Ecto neural progenitor cell (in vitro differentiated cells): ENCODE measurements around the gene ENDOG.
"Not testable (repeated sequence)": the region's sequence is repeated elsewhere in the genome, so short reads cannot be mapped to it uniquely, and the experiment has no call there.

Experiments used
- DNase-seq: peaks from one replicate; pipeline ENCODE4 v3.0.0-alpha.2; 2018; ENCODE audit warnings: low spot score

ENDOG gene

DNA sequence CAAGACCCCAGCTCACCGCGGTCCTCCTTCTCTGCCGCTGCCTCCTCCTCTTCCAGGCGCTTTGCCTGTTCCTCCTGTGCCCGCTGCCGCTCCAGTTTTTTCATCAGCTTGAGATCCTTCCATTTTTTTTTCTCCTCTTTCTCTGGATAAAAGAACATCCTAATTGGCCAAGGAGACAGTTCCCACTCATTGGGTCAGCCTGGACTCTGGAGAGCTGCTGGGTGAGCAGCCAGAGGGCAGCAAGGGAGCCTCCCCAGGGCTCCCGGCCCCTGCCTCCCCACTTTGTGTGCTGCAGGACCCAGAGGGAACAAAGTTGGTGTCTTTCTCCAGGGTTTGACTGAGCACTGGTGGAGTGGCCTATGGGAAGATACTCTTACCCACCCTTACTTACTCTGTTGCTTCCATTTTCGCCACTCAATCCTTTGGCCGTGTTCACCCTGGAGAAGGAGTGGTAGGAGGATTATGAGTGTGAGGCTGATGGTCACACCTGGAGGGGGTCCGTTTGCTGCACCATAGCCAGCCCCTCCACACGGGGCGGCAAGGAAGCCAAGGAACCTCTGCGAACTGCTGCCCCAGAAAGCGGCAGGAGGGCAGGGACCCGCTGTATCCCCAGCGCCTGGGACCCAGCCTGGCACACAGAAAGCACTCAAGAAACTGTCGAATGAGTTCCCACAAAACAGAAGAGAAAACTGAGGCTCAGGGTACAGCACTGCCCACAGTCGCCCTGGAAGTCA, 10.6 kb downstream of the ENDOG start:
- DNase-seq = no peak

DNA sequence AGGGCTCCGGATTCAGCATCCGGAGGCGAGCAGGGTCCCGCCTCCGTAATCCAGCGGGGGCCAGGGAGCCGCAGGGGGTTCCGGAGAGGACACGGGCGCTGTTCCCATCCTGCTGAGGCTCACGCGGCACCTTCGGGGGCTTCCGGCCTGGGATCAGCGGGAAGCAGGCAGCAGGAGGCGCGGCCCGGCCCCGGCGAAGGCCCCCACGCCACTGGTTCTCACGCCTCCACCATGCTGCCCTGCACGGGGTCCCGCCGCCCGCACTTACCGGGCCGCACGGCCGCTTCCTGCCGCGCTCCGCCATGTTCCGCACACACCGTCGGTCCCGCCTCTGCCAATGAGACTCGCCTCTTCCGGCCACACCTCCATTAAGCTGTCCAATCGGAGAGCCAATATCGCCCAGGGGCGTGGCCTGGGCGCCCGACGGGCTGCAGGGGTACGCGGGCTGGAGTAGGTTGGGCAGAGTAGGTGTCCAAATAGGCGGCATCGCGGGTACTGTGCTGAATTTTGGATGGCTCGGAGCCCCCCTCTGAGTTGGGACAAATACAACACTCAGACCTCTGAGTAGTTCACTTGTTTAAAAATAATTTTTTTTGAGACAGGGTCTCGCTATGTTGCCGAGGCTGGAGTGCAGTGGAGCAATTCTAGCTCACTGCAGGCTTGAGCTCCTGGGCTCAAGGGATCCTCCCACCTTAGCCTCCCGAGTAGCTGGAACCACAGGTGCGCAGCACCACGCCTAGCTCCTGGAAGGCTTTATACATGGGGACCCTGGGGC, 11.4 kb downstream of the ENDOG start, which contains the start of gene SPOUT1:
TSS of gene SPOUT1 (minus strand) at position 318 of the 775 bp plus-strand sequence. CDS start at position 304, 14 bp downstream.
- peak; percentile 95 for DNase-seq

DNA sequence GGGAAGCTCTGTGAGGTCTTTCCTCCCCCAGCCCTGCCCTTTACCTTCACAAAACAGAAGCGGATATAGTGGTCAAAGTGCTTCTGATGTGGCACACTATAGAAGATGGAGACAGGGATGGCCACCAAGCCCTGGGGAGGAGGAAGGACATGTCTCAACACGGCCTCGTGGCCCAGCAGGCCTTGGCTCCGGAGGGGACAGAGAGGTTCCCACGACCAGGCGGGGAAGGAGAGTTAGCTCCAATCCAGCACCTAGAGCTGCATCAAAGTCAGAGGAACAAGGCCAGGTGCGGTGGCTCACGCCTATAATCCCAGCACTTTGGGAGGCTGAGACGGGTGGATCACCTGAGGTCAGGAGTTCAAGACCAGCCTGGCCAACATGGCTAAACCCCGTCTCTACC, 15.4 kb downstream of the ENDOG start:
- no peak for DNase-seq

DNA sequence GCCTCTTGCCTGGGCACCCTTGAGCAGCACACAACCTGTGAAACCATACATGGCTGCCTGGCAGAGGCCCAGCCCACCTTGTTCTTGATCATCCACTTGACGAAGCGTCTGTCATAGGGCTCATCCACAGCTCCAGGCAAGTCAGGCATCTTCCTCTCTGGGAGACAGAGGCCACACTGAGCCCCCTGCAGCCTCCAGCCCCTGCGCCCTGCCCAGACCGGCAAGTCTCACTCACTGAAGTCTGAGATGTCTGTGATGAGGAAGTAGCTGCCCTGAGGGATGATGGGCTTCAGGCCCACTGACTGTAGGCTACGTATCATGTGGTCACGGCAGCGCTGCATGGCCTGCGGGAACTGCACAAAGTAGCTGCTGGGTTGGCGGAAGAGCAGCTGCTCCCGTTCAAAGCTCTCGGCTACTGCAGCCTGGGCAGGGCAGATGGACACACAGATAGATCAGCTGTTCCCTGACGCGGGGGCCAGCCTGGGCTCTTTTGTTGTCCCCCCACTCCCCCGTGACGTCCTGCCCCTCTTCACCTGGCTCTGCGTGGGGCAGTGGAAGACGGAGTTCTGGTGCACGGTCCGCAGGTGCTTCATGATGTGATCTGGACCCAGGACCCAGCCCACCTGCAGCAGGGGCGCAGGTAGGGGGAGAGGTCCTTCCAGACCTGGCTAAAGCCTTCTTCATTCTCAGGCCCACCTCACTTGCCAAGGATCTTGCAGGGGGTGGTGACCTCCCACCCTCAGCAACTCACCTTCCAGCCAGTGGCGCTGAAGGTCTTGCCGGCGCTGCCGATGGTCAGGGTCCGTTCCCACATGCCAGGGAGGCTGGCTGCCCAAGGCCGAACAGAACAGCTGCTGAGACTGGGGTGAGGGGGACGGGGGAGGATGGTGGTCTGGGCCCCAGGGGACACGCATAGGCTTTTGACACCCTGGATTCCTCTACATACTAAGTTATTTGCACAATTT, 17.2 kb downstream of the ENDOG start:
- DNase-seq = no peak

DNA sequence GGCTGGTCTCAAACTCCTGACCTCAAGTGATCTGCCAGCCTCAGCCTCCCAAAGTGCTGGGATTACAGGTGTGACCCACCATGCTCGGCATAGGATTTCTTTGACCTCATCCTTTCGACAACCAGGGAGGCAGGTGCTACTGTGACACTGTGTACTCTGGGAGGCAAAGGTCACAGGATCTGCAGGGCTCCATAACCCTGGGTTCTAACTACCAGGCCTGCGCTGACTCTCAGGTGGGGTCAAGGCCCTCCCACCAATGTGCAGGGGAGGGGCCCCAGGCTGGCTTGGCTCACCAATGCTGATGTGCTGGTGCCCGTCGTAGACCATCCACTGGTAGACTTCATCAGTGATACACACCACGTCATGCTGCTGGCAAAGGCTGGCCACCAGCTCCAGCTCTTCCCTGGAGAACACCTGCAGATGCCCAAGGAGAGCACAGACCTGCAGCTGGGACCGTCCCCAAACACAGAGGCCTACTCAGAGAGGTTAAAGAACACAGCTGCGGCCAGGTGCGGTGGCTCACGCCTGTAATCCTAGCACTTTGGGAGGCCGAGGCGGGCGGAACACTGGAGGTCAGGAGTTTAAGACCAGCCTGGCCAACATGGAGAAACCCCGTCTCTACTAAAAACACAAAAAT, 18.3 kb downstream of the ENDOG start:
- no peak for DNase-seq

DNA sequence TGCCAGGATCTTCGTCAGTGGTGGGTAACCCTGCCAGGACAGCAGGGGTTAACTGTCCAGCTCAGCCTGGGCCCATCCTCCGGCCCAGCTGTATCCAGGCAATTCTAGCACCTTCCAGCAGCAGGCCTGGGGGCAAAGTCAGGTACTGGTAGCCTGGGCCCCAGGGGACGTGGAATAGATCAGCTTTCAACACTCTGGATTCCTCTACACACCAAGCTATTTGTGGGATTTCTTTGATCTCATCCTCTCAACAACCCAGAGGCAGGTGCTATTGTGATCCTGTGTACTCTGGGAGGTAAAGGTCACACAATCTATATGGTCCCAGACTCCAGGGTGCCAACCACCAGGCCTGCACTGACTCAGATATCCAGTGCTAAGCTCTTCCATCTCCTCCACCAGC, 20.0 kb downstream of the ENDOG start:
- DNase-seq = no peak

DNA sequence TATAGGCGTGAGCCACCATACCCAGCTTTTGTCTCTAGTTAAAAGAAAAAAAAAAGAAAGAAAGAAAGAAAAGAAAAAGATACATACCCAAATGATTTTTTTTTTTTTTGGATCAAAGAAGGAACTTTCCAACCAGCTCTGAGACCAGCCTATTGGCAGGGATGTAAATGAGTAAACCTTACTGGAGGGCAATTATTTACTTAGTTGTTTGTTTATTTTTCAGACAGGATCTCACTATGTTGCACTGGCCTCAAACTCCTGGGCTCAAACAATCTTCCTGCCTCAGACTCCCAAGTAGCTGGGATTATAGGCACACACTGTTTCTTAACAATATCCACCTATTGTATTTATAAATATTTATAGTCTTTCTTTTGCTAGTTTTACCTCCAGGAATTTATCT, 22.2 kb downstream of the ENDOG start:
- DNase-seq = no peak

DNA sequence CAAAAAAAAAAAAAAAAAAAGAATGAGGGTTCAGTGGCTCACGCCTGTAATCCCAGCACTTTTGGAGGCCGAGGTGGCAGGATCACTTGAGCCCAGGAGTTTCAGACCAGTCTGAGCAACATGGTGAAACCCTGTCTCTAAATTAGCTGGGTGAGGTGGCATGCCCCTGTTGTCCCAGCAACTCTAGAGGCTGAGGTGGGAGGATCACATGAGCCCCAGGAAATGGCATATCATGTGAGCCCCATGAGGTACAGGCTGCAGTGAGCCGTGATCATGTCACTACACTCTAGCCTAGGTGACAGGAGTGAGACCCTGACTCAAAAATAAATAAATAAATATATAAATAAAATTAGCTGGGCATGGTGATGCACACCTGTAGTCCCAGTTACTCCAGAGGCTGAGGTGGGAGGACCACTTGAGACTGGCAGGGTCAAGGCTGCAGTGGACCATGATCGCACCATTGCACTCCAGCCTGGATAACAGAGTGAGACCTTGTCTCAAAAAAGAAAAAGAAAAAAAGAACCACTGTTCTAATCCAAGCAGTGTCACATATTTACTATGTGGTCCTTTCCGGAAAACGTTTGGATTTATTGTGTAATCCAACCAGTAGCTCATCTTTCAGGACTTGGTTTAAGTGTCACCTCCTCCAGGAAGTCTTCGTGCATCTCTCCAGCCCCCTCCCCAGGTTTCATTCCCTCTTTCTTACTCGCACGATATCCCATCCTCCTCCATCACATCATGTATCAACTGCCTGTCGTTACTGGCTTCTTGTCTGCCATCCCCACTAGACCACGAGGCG, 23.6 kb downstream of the ENDOG start:
- DNase-seq = no peak

DNA sequence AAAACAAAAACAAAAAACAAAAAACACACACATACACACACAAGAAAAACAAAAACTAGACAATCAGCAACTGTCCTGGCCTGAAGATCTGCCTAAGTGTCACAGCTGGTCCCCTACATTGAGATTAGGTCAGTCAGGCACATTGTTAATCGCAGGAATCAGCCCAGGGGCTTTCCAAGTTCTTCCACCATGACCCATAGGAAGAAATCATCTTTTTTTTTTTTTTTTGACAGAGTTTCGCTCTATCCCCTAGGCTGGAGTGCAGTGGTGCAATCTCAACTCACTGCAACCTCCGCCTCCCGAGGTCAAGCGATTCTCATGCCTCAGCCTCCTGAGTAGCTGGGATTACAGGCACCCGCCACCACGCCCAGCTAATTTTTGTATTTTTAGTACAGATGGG, 24.9 kb downstream of the ENDOG start:
- DNase-seq = not testable (repeated sequence)

DNA sequence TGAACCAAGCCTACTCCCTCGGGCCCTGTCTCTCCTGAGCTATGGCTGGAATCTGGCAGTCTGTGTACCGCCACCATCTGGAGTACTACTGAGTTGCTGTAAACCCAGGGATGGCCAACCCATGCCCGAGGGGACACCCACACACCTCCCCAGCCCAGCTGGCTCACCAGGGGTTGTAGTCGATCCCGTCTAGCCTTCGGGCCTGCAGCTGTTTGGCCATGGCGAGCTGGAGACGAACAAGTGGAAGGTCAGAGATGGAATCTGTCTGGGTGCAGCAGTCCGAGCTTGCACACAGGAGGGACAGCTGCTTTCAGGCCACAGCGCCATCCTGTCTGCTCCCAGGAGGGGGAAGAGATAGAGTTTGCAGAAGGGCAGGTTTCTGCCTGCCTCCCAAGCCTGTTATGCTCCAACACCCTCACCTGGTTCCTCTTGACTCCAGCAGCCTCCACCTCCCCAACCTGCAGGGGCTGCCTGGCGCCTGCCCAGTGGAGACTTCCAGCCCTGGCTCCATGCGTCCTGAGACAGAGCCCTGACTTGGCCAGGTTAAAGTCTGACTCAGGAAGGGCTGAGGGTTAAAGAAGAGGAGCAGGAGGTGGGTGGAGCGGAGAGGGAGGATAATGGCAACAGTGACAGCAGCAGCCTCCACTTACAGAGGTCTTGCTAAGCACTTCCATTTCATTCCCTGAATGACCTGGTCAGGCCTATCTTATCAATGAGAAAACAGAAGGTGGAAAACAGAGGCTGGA, 27.1 kb downstream of the ENDOG start:
- DNase-seq = peak; percentile 68

DNA sequence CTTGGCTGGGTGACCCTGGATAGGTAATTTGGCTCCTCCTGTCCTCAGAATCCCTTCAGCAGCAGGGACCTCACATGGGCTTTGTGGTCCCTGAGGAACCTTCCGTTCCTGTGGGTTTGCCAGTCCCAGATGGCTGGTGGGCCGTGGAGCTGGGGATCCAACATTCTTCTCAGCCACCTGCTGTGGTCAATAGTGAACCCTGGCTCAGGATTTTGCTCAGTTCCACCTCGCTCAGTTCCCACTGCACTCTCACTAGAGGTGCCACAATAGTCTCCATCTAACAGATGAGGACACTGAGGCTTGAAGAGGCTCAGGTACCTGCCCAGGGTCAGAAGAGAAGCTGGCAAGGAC, 28.4 kb downstream of the ENDOG start:
- no peak for DNase-seq

DNA sequence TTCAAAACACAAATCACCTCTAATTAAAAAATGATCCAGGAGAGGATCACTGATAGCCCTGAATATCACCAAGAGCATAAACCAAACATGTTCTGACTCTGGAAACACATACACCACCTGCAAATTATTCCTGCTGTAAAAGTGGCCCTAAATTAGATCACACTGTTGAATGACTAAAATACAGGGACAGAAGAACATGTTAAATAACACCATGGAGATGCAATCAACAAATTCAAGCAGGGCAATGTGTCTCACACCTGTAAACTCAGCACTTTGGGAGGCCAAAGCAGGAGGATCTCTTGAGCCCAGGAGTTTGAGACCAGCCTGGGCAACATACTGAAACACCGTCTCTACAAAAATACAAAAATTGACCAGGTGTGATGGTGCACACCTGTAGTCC, 29.5 kb downstream of the ENDOG start:
- no peak for DNase-seq

DNA sequence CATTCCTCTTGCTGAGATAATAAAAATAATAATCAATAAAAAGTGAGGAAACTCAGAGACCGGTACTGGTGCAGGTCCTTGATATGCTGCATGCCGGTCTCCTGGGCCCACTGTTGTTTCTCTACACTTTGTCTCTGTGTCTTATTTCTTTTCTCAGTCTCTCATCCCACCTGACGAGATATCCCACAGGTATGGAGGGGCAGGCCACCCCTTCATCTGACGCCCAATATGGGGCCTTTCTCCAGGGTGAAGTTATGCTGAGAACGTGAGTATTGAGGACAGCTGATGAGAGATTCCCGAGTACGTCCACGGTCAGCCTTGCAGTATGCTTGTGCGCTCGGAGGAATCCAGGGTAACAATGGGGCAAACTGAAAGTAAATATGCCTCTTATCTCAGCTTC, 32.7 kb downstream of the ENDOG start:
- DNase-seq = not testable (repeated sequence)

DNA sequence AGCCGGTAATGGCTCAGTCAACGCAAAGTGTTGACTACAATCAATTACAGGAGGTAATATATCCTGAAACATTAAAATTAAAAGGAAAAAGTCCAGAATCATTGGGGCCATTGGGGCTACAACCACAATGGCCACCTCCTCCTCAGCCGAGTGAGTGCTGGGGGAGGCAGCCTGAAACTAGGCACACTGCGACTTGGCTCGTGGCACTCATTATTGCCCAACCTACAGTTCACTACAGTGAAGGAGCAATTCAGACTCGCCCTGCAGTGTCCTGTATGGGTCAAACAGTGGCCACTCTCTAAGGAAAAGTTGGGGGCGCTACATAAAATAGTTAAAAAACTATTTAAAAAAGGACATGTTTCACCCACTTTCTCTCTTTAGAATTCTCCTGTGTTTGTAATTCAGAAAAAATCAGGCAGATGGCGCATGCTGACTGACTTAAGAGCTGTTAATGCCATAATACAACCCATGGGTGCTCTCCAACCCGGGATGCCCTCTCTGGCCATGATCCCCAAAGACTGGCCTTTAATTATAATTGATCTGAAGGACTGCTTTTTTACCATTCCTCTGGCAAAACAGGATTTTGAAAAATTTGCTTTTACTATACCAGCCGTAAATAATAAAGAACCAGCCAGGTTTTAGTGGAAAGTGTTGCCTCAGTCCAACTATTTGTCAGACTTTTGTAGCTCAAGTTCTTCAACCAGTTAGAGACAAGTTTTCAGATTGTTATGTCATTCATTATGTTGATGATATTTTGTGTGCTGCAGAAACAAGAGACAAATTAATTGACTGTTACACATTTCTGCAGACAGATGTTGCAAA, 33.7 kb downstream of the ENDOG start:
- not testable (repeated sequence) for DNase-seq

DNA sequence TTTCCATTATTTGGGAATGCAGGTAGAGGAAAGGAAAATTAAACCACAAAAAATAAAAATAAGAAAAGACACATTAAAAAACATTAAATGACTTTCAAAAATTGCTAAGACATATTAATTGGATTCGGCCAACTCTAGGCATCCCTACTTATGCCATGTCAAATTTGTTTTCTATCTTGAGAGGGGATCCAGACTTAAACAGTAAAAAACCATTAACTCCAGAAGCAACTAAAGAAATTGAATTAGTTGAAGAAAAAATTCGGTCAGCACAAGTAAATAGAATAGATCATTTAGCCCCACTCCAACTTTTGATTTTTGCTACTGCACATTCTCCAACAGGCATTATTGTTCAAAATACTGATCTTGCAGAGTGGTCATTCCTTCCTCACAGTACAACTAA, 34.3 kb downstream of the ENDOG start:
- DNase-seq = not testable (repeated sequence)

DNA sequence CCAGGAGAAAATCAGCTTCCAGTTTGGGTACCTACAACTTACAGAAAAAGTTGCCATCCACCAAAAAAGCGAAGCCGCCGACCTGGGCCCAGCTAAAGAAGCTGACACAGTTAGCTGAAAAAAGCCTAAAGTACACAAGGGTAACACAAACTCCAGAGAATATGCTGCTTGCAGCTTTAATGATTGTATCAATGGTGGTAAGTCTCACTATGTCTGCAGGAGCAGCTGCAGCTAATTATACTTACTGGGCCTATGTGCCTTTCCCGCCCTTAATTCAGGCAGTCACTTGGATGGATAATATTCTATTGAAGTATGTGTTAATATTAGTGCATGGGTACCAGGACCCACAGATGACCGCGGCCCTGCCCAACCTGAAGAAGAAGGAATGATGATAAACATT, 36.2 kb downstream of the ENDOG start:
- not testable (repeated sequence) for DNase-seq

DNA sequence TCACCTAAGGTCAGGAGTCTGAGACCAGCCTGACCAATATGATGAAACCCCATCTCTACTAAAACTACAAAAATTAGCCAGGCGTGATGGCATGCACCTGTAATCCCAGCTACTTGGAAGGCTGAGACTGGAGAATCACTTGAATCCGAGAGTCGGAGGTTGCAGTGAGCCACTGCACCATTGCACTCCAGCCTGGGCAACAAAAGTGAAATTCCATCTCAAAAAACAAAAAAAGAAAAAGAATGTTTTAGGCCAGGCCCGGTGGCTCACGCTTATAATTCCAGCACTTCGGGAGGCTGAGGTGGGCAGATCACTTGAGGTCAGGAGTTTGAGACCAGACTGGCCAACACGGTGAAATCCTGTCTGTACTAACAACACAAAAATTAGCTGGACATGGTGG, 40.2 kb downstream of the ENDOG start:
- not testable (repeated sequence) for DNase-seq

DNA sequence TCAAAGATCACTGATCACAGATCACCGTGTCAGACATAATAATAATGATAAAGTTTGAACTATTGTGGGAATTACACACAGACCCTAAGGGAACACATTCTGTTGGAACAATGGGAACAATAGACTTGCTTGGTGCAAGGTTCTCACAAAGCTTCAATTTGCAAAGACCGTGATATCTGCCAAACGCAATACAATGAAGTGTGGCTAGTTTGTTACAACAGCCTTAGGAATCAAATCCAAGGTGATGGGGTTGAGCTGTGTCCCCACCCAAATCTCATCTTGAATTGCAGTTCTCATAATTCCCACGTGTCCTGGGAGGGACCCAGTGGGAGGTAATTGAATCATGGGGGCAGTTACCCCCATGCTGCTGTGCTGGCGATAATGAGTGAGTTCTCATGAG, 42.6 kb downstream of the ENDOG start:
- no peak for DNase-seq

DNA sequence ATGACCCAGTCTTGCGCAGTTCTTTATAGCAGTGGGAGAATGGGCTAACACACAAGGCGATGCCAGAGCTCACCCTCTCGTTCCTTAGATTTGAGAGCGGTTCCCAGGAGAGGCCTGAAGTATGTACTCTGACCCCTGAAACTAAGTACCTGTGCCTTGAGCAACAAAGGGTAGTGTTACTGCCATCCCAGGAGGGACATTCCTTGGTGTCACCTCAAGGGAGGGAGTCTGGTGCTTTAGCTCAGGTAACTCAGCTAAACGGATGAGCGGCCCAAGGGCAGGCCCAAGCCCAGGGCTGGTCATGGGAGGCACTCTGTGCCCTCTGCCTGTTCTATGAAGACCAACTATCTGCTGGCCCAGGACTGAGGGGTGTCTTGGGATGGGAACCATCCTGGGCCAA, 43.2 kb downstream of the ENDOG start:
- no peak for DNase-seq
